Esophagus muscularis mucosa (tissue), 4 donors: ENCODE results near the gene KRT4.

Experiments
- EP300 ChIP-seq: sonication (generic); formaldehyde crosslinking; IDR thresholded peaks from one replicate; pipeline ENCODE4 v1.6.1; 2017; ENCODE audit warnings: antibody characterized with exemption
- POLR2A ChIP-seq: fragments of 450-650 bp; IDR thresholded peaks from one replicate; pipeline ENCODE4 v1.6.1; 2017; ENCODE audit warnings: antibody characterized with exemption, moderate library complexity, mild to moderate bottlenecking, low read depth
- POLR2AphosphoS5 ChIP-seq, 2 donors: sonication (generic); formaldehyde crosslinking; IDR thresholded peaks; one replicate each; pipeline ENCODE4 v1.6.1; 2017; ENCODE audit warnings: antibody characterized with exemption in 2 of 2
- TF ChIP-seq, protein P1 (sequence below), 3 experiments: fragments of 200-600 bp in 2 of 3; fragments of 450-650 bp in 1 of 3; sonication (generic) in 2 of 3; IDR thresholded peaks; one replicate each; pipeline ENCODE4 v1.5.1; 2017 to 2019; ENCODE audit warnings: antibody characterized with exemption in 3 of 3, mild to moderate bottlenecking in 2 of 3, moderate library complexity in 1 of 3

DNA sequence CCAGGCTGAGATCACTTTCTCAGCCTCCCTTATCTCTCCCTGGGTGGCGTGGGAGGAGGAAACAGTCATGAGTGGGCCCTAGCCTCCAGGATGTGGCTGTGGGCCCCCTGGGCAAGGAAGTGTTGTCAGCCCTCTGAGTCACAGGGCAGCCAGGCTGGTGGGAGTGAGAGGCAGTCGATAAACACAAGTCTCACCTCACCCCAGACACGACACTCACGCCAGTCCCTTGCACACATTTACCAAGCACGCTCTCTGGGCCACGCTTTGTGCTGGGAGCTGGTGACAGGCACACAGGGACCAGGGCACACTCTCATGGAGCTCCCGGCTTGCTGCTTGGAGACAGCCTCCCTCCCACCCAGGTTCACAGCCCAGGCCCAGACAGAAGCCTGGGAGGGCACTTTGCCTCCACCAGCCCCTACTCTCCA is 22.1 kb upstream of the KRT4 start:
- TF ChIP-seq EP300 (no peak), POLR2AphosphoS5 (IDR thresholded peaks at IDR 0.05) (no peak), POLR2A (no peak)
- TF ChIP-seq, protein P1, sequence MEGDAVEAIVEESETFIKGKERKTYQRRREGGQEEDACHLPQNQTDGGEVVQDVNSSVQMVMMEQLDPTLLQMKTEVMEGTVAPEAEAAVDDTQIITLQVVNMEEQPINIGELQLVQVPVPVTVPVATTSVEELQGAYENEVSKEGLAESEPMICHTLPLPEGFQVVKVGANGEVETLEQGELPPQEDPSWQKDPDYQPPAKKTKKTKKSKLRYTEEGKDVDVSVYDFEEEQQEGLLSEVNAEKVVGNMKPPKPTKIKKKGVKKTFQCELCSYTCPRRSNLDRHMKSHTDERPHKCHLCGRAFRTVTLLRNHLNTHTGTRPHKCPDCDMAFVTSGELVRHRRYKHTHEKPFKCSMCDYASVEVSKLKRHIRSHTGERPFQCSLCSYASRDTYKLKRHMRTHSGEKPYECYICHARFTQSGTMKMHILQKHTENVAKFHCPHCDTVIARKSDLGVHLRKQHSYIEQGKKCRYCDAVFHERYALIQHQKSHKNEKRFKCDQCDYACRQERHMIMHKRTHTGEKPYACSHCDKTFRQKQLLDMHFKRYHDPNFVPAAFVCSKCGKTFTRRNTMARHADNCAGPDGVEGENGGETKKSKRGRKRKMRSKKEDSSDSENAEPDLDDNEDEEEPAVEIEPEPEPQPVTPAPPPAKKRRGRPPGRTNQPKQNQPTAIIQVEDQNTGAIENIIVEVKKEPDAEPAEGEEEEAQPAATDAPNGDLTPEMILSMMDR (IDR thresholded peaks at IDR 0.05) = no peak
